HepG2 (cell line): ENCODE data around the gene ZG16. TPM values are rescaled to one million over a fixed set of nuclear protein-coding genes. Genes with fewer than 3 reads are reported as not detected.
A peak's percentile ranks its signal among the peaks of the same experiment; 100 is the strongest.

ENCODE experiments used
- ARID2 ChIP-seq: sonication (generic); formaldehyde crosslinking; IDR thresholded peaks from 2 replicates; pipeline ENCODE4 v1.8.1; 2022; ENCODE audit warnings: mild to moderate bottlenecking, missing genetic modification reagents, borderline replicate concordance
- BRD4 ChIP-seq: sonication (generic); formaldehyde crosslinking; IDR thresholded peaks from 2 replicates; pipeline ENCODE4 v1.4.0; 2020; ENCODE audit warnings: missing genetic modification reagents
- DNMT3B ChIP-seq: conservative IDR thresholded peaks from 2 replicates; pipeline ENCODE4 v1.6.1; 2016; ENCODE audit warnings: missing biosample characterization, control low read depth
- DZIP1 ChIP-seq: sonication (generic); formaldehyde crosslinking; IDR thresholded peaks from 2 replicates; pipeline ENCODE4 v1.5.0; 2020; ENCODE audit warnings: mild to moderate bottlenecking, missing genetic modification reagents
- FOXO1 ChIP-seq: sonication (generic); formaldehyde crosslinking; IDR thresholded peaks from 2 replicates; pipeline ENCODE4 v1.4.0; 2020; ENCODE audit warnings: missing genetic modification reagents
- GFI1 ChIP-seq: sonication (generic); formaldehyde crosslinking; IDR thresholded peaks from 2 replicates; pipeline ENCODE4 v1.5.0; 2020; ENCODE audit warnings: missing genetic modification reagents, mild to moderate bottlenecking, borderline replicate concordance
- HMGA1 ChIP-seq: sonication (generic); formaldehyde crosslinking; conservative IDR thresholded peaks from 2 replicates; pipeline ENCODE4 v1.4.0; 2020; ENCODE audit warnings: missing genetic modification reagents
- HNRNPUL1 ChIP-seq: fragments of 200-400 bp; formaldehyde crosslinking; IDR thresholded peaks from 2 replicates; pipeline ENCODE4 v1.6.1; 2017; ENCODE audit warnings: low read depth, mild to moderate bottlenecking, low read length, moderate library complexity
- MXD3 ChIP-seq: IDR thresholded peaks from 2 replicates; pipeline ENCODE4 v1.6.1; 2016; ENCODE audit warnings: mild to moderate bottlenecking, missing biosample characterization, missing genetic modification reagents
- NCOA1 ChIP-seq: sonication (generic); formaldehyde crosslinking; IDR thresholded peaks from 2 replicates; pipeline ENCODE4 v1.9.0; 2021; ENCODE audit warnings: missing genetic modification reagents
- SKI ChIP-seq: fragments of 450-650 bp; IDR thresholded peaks from one replicate; pipeline ENCODE4 v1.6.1; 2018; ENCODE audit warnings: mild to moderate bottlenecking; ENCODE audit not compliant: partially characterized antibody
- SMYD3 ChIP-seq: sonication (generic); formaldehyde crosslinking; IDR thresholded peaks from 2 replicates; pipeline ENCODE4 v1.8.1; 2023; ENCODE audit warnings: mild to moderate bottlenecking, missing genetic modification reagents
- ZBTB14 ChIP-seq: sonication (generic); formaldehyde crosslinking; IDR thresholded peaks from 2 replicates; pipeline ENCODE4 v1.4.0; 2020; ENCODE audit warnings: missing genetic modification reagents
- ZBTB46 ChIP-seq: sonication (generic); formaldehyde crosslinking; IDR thresholded peaks from 2 replicates; pipeline ENCODE4 v1.4.0; 2020; ENCODE audit warnings: mild to moderate bottlenecking, missing genetic modification reagents, borderline replicate concordance
- ZNF3 ChIP-seq: IDR thresholded peaks from 2 replicates; pipeline ENCODE4 v1.7.0; 2017; ENCODE audit warnings: inconsistent platforms
- ZNF30 ChIP-seq: sonication (generic); formaldehyde crosslinking; IDR thresholded peaks from 2 replicates; pipeline ENCODE4 v1.5.0; 2020; ENCODE audit warnings: mild to moderate bottlenecking, missing genetic modification reagents
- ZNF350 ChIP-seq: sonication (generic); formaldehyde crosslinking; IDR thresholded peaks from 2 replicates; pipeline ENCODE4 v1.4.0; 2020; ENCODE audit warnings: mild to moderate bottlenecking, low read depth, missing genetic modification reagents, borderline replicate concordance
- ZNF414 ChIP-seq: sonication (generic); formaldehyde crosslinking; IDR thresholded peaks from 2 replicates; pipeline ENCODE4 v1.5.0; 2020; ENCODE audit warnings: missing genetic modification reagents
- ZNF547 ChIP-seq: sonication (generic); formaldehyde crosslinking; IDR thresholded peaks from 2 replicates; pipeline ENCODE4 v1.5.1; 2020; ENCODE audit warnings: mild to moderate bottlenecking, missing genetic modification reagents
- ZNF605 ChIP-seq: sonication (generic); formaldehyde crosslinking; IDR thresholded peaks from 2 replicates; pipeline ENCODE4 v1.8.0; 2022; ENCODE audit warnings: mild to moderate bottlenecking, missing genetic modification reagents
- ZNF670 ChIP-seq: sonication (generic); formaldehyde crosslinking; IDR thresholded peaks from 2 replicates; pipeline ENCODE4 v1.8.0; 2022; ENCODE audit warnings: mild to moderate bottlenecking, missing genetic modification reagents, borderline replicate concordance
- ZNF746 ChIP-seq: sonication (generic); formaldehyde crosslinking; IDR thresholded peaks from 2 replicates; pipeline ENCODE4 v1.8.0; 2022; ENCODE audit warnings: mild to moderate bottlenecking, missing genetic modification reagents
- polyA plus RNA-seq, 8 experiments: library from polyadenylated mRNA; depleted of rRNA in 3 of 8; stranded (reverse) in 7 of 8; unstranded in 1 of 8; fragments of >200 nt; fragmentation: Illumina TruSeq in 4 of 8; extraction: Trizol in 4 of 8; gene quantifications; 2 replicates each; pipeline versions ENCODE4 v1.2.1 to v1.2.3, GENCODE V29; 2011 to 2016; ENCODE audit warnings: low read depth in 4 of 8, missing spikeins in 1 of 8, mixed read lengths in 1 of 8; ENCODE audit not compliant: insufficient read depth in 1 of 8
- total RNA-seq, 5 experiments: library from RNA; depleted of rRNA; stranded (reverse); fragments of >200 nt; fragmentation: Illumina TruSeq; extraction: Trizol; gene quantifications; 2 replicates each; pipeline ENCODE4 v1.2.3, GENCODE V29; 2016; ENCODE audit warnings: low read depth in 1 of 5

ZG16 gene
- total and polyA plus RNA-seq, 2 of the 13 experiments (the other 11 are each of a cell fraction or from before 2014, with no cell fraction given) = 0.04 to 0.07 TPM

GRCh38 chr16:29815793-29816693 lies 38.0 kb downstream of the ZG16 start, which contains the start of gene PAGR1 (continued):
- TF ChIP-seq GFI1 (CRISPR knock-in tag) (peak; percentile 88), NCOA1 (CRISPR knock-in tag) (peak; percentile 66; the same call in 1 of the 2 replicates), ARID2 (CRISPR knock-in tag) (no peak), ZNF414 (CRISPR knock-in tag) (peak; percentile 12; the same call in 1 of the 2 replicates), DNMT3B (CRISPR knock-in tag) (peak; percentile 64), ZNF350 (CRISPR knock-in tag) (peak; percentile 90; the same call in 1 of the 2 replicates), FOXO1 (peak; percentile 57), ZNF547 (CRISPR knock-in tag) (peak; percentile 98), ZNF30 (CRISPR knock-in tag) (no peak), SKI (peak; percentile 34), MXD3 (CRISPR knock-in tag) (peak; percentile 42; the same call in 1 of the 2 replicates), BRD4 (peak; percentile 89), ZNF3 (no peak), SMYD3 (CRISPR knock-in tag) (no peak), ZNF746 (CRISPR knock-in tag) (peak; percentile 91), DZIP1 (CRISPR knock-in tag) (peak; percentile 89), ZNF605 (CRISPR knock-in tag) (peak; percentile 76), HMGA1 (CRISPR knock-in tag) (no peak), ZBTB46 (CRISPR knock-in tag) (no peak; the same call in 1 of the 2 replicates), HNRNPUL1 (no peak), ZNF670 (CRISPR knock-in tag) (0 out of 2 replicates have a peak, but pooled peaks have one; percentile 53), ZBTB14 (CRISPR knock-in tag) (peak; percentile 44)
